Activated gamma-delta T cell treated with anti-CD3 and anti-CD28 coated beads, Interleukin-2, amount 50 U/mL, for 16 hours (primary cell): ENCODE results near the gene RNF207.
"Not testable (repeated sequence)": the region's sequence is repeated elsewhere in the genome, so short reads cannot be mapped to it uniquely, and the experiment has no call there.

ENCODE experiments used
- DNase-seq: peaks from one replicate; pipeline ENCODE4 v3.0.0-alpha.2; 2020; ENCODE audit warnings: low read depth

Gene RNF207

GRCh38 chr1:6200188-6200809 is 5.6 kb upstream of the RNF207 start:
- DNase-seq: no peak

- DNase-seq: no peak
Measured at GRCh38 chr1:6202256-6202655, 3.7 kb upstream of the RNF207 start.

- DNase-seq: no peak
Measured at GRCh38 chr1:6206520-6206855, 569 bp downstream of the RNF207 start.

- DNase-seq: no peak
Measured at GRCh38 chr1:6207075-6207885, 1.4 kb downstream of the RNF207 start.

- DNase-seq: no peak
Measured at GRCh38 chr1:6207921-6208320, 2.0 kb downstream of the RNF207 start.

- DNase-seq: no peak
Measured at GRCh38 chr1:6208723-6209660, 3.1 kb downstream of the RNF207 start.

GRCh38 chr1:6209661-6210580 is 4.0 kb downstream of the RNF207 start:
- no peak for DNase-seq

GRCh38 chr1:6210591-6211355 is 4.9 kb downstream of the RNF207 start:
- no peak for DNase-seq

GRCh38 chr1:6211731-6212130 is 5.8 kb downstream of the RNF207 start:
- no peak for DNase-seq

- DNase-seq: no peak
Measured at GRCh38 chr1:6212193-6212959, 6.5 kb downstream of the RNF207 start.

GRCh38 chr1:6218375-6219164 is 12.7 kb downstream of the RNF207 start:
- no peak for DNase-seq

GRCh38 chr1:6219641-6220040 is 13.7 kb downstream of the RNF207 start:
- not testable (repeated sequence) for DNase-seq

GRCh38 chr1:6220236-6220635 is 14.3 kb downstream of the RNF207 start:
- no peak for DNase-seq

- DNase-seq: no peak
Measured at GRCh38 chr1:6221210-6221784, 15.4 kb downstream of the RNF207 start.

- DNase-seq: no peak
Measured at GRCh38 chr1:6222636-6223035, 16.7 kb downstream of the RNF207 start.

- no peak for DNase-seq
Measured at GRCh38 chr1:6223617-6224016, 17.7 kb downstream of the RNF207 start.

GRCh38 chr1:6224718-6225117 is 18.8 kb downstream of the RNF207 start:
- DNase-seq: no peak

- no peak for DNase-seq
Measured at GRCh38 chr1:6225651-6226050, 19.7 kb downstream of the RNF207 start.

- no peak for DNase-seq
Measured at GRCh38 chr1:6233376-6233775, 27.5 kb downstream of the RNF207 start.
